Measurements from ENCODE around the gene OPTC.

The OPTC gene

DNA sequence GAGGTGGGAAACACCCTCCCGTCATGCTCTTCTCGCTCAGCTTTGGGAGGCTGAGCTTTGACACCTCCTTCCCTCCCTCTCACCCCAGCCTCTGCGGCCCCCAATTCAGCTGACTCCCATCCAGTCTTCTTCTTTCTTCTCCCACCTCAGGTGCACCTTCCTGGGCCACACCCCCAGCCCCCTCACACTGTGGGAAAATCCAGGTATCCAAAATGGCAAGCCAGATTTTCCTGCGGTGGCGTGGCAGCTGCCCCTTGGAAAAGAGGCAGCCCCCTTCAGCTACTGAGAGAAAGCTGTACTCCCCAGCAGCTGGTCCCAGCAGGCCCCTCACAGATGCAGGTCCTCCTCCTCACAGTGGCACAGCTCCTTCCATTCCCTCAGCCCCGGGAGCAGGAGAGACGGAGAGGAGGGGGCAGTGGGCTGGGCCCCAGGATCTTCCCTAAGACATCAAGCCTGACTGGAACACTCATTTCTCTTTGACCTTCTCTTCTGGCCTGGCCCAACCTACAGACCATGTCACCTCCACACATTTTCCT, 61.6 kb downstream of the OPTC start:
- peak overlapping the region; percentile 24 for H3K4me3 ChIP-seq (ENCODE audit: low read length)
- H3K4me1 ChIP-seq (ENCODE audit: control insufficient read depth, insufficient read depth, low read length): peaks cover 48% of the 10 kb centered on the region
- no peaks in the 10 kb centered on the region for H3K36me3 ChIP-seq (ENCODE audit: insufficient read depth, low read length)
- no peaks in the 10 kb centered on the region for H3K9me3 ChIP-seq (replicated peaks; ENCODE audit: low read length)
- peak overlapping the region; percentile 47 for H3K4me2 ChIP-seq (ENCODE audit: low read length)
- H3K9ac ChIP-seq (ENCODE audit: low read depth, low read length): peak overlapping the region; percentile 77
- H3K27me3 ChIP-seq (ENCODE audit: control insufficient read depth, insufficient read depth, low read length): no peaks in the 10 kb centered on the region

DNA sequence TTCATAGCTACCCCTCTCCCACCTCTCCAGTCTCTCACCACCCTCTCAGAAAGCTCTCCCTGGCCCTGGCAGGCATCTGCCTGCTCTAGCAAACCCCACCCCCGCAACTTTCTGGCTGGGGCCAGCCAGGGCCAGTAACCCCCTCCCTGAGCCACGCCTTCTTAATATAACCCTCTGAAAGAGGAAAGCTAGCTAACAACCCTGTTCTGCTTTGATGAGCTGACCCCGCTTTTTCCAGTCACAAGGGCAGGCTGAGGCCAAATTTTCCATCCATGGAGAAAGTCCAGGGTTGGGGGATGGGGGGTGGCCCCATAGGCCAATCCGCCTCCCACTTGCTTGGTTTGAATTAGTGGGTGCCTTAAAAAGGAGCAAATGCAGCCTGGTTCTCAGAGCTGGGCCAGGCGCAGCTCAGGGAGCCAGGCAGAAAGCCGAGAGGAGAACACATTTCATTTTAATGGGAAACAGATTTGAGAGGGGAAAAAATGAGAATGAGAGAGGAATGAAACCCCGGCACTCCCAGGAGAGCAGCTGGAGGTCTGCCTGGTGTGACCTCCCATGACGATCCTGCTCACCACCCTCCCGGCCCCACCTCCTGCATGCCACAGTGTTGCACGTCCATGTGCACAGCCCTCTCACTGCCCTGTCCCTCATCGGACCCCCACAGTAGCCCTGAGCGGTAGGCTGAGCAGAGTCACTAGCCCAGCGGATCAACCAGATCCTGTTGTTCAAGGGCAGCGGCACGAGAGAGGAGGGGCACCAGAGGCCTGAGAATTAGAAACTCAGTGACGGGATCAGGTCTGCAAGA, 62.3 kb downstream of the OPTC start:
- Histone ChIP-seq H3K36me3 (ENCODE audit: insufficient read depth, low read length) (no peaks in the 10 kb centered on the region), H3K4me1 (ENCODE audit: control insufficient read depth, insufficient read depth, low read length) (peaks cover 48% of the 10 kb centered on the region), H3K4me3 (ENCODE audit: low read length) (peak overlapping the region; percentile 24), H3K9me3 (replicated peaks; ENCODE audit: low read length) (no peaks in the 10 kb centered on the region), H3K4me2 (ENCODE audit: low read length) (peak overlapping the region; percentile 47), H3K27me3 (ENCODE audit: control insufficient read depth, insufficient read depth, low read length) (no peaks in the 10 kb centered on the region), H3K9ac (ENCODE audit: low read depth, low read length) (peak overlapping the region; percentile 77)

DNA sequence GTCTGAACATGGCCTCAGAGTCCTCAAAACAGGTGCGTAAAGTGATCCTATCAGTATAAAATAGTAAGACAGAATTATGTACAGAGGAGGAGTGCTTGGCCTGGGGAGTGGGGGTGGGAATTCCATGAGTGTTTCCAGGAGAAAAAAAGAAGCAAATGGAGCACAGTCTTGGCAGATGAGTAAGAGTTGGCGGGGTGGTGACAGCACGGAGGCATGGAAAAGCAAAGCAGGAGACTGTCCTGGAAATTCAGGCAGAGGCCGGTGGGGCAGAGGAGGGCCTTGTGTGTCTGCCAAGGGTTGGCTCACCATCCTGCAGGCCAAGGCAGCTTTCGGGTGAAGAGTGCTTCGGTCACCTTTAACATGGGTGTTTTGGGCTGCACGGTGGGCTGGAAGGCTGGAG, 63.4 kb downstream of the OPTC start:
- no peaks in the 10 kb centered on the region for H3K9me3 ChIP-seq (replicated peaks; ENCODE audit: low read length)
- H3K4me1 ChIP-seq (ENCODE audit: control insufficient read depth, insufficient read depth, low read length): peaks cover 48% of the 10 kb centered on the region
- H3K27me3 ChIP-seq (ENCODE audit: control insufficient read depth, insufficient read depth, low read length): no peaks in the 10 kb centered on the region
- no peaks in the 10 kb centered on the region for H3K36me3 ChIP-seq (ENCODE audit: insufficient read depth, low read length)
- H3K9ac ChIP-seq (ENCODE audit: low read depth, low read length): peak overlapping the region; percentile 77
- peak overlapping the region; percentile 47 for H3K4me2 ChIP-seq (ENCODE audit: low read length)
- H3K4me3 ChIP-seq (ENCODE audit: low read length): peak overlapping the region; percentile 26

DNA sequence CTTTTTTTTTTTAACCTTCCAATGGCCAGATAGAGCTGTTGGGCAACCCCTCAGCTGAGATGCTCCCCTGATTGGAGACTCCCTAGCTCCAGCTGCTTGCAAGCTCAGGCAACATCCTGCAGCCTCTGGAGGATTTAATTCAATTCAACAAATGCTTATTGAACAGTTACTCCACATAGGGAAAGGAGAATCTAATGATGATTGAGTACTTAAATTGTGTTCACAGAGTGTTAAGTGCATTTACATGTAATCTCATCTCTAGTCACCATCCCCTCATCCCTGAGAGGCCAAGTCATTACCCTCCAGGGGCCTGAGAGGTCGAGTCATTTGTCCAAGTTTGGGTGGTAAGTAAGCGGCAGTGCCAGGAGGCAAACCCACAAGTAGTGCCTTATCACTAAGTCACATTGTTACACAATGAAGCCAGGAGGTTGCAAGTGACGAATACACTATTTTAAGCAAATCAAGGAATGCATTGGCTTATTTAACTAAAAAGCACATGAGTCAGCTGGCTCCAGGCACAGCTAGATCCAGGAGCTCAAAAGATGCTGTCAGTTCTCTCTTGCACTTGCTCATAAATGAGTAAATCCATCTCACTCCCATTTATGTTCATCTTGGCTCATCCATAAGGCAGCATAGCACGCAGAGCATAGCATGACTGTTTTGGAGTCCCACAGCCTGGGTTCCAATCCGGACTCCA, 64.3 kb downstream of the OPTC start:
- Histone ChIP-seq H3K27me3 (ENCODE audit: control insufficient read depth, insufficient read depth, low read length) (no peaks in the 10 kb centered on the region), H3K4me3 (ENCODE audit: low read length) (peak overlapping the region; percentile 26), H3K9me3 (replicated peaks; ENCODE audit: low read length) (no peaks in the 10 kb centered on the region)

More for the DNA sequence above, 64.3 kb downstream of the OPTC start:
- Histone ChIP-seq H3K4me1 (ENCODE audit: control insufficient read depth, insufficient read depth, low read length) (peaks cover 48% of the 10 kb centered on the region), H3K4me2 (ENCODE audit: low read length) (peak overlapping the region; percentile 47), H3K9ac (ENCODE audit: low read depth, low read length) (peak overlapping the region; percentile 50), H3K36me3 (ENCODE audit: insufficient read depth, low read length) (no peaks in the 10 kb centered on the region)
